Activated CD4-positive, alpha-beta T cell treated with anti-CD3 and anti-CD28 coated beads for 36 hours (primary cell): ENCODE measurements around the gene LRRK1. TPM values are rescaled to one million over a fixed set of nuclear protein-coding genes. Genes with fewer than 3 reads are reported as not detected.

Source experiments
- ATAC-seq: fragments of 200-7000 bp; cut with Tn5 transposase; one replicate; pipeline ENCODE4 v1.10.0; 2021; ENCODE audit warnings: mild to moderate bottlenecking, moderate library complexity
- CTCF ChIA-PET: fragments of 350-600 bp; sonication (Branson Sonifier 250); formaldehyde crosslinking; loops from one replicate; lab custom pipeline; 2021; ENCODE audit warnings: antibody characterized with exemption; lab: Charles Lee
- POLR2A ChIA-PET: fragments of 350-600 bp; sonication (Branson Sonifier 250); formaldehyde crosslinking; loops from one replicate; lab custom pipeline; 2021; ENCODE audit warnings: antibody characterized with exemption, inconsistent platforms; lab: Charles Lee
- DNase-seq: peaks from one replicate; pipeline ENCODE4 v3.0.0-alpha.2; 2020
- H3K27ac Mint-ChIP-seq: one replicate; pipeline ENCODE4 v1.8.0; 2021; ENCODE audit warnings: mixed read lengths
- H3K27me3 Mint-ChIP-seq: one replicate; pipeline ENCODE4 v1.8.0; 2021; ENCODE audit warnings: mixed read lengths
- H3K36me3 Mint-ChIP-seq: one replicate; pipeline ENCODE4 v1.8.0; 2021; ENCODE audit warnings: low read depth, mixed read lengths
- H3K4me1 Mint-ChIP-seq: one replicate; pipeline ENCODE4 v1.8.0; 2021; ENCODE audit warnings: mixed read lengths
- H3K4me3 Mint-ChIP-seq: one replicate; pipeline ENCODE4 v1.8.0; 2021; ENCODE audit warnings: mild to moderate bottlenecking, moderate library complexity, mixed read lengths
- H3K9me3 Mint-ChIP-seq: one replicate; pipeline ENCODE4 v1.8.0; 2021; ENCODE audit warnings: low read depth, mixed read lengths
- intact Hi-C, 2 experiments: fragments of 100-400 bp; cut with DNase I in 1 of 2; cut with micrococcal nuclease in 1 of 2; formaldehyde crosslinking; loops; one replicate each; pipeline versions ENCODE4 v1.14.2 to v1.15.1; 2022 to 2024; cut with DNase I, micrococcal nuclease
- total RNA-seq, 2 experiments: library from RNA; stranded (reverse); gene quantifications; one replicate each; pipeline ENCODE4 v1.2.3, GENCODE V29; 2021

Gene LRRK1
- total RNA-seq, 2 experiments from 2014 or later: 0.35 to 0.73 TPM

DNA sequence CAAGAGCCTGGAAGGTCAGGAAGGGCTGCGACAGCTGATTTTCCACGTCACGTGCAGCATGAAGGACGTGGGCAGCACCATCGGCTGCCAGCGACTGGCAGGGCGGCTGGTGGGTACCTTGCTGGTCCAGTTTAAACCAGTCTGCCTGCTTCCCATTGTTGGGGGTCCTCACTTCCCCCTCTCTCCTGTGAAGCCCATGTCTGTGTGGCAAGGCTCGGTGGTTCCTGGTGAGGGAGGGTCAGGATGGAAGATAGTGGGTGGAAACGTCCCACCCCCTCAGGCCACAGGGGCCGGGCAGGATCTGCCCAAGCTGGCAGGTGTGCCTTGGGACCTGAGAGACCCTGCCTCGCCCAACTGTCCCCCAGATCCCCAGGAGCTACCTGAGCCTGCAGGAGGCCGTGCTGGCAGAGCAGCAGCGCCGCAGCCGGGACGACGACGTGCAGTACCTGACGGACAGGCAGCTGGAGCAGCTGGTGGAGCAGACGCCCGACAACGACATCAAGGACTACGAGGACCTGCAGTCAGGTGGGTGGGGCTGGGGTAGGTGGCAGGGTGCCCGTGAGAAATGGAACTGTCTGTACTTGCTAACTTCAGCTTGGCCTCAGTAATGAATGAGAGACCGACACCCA is 108.2 kb downstream of the LRRK1 start:
- DNase-seq: no peak
- Mint-ChIP-seq H3K36me3 (no peaks in the 10 kb centered on the region), H3K27me3 (peaks cover 10% of the 10 kb centered on the region), H3K27ac (no peak overlapping the region), H3K4me1 (no peaks in the 10 kb centered on the region), H3K9me3 (no peaks in the 10 kb centered on the region), H3K4me3 (no peak overlapping the region)
- CTCF ChIA-PET: interaction anchor here (1.3 kb wide), 1 partner anchor 20 kb away, joined by 8 read pairs; no protein-coding TSS in a partner anchor
- intact Hi-C loops: no loop called here
- ATAC-seq: no peak
- POLR2A ChIA-PET: no interaction called here

- POLR2A ChIA-PET: no interaction called here
- H3K9me3 Mint-ChIP-seq: no peaks in the 10 kb centered on the region
- intact Hi-C loops: no loop called here
- H3K27ac Mint-ChIP-seq: no peak overlapping the region
- CTCF ChIA-PET: interaction anchor here (1.3 kb wide), 1 partner anchor 21 kb away, joined by 8 read pairs; no protein-coding TSS in a partner anchor
- no peak overlapping the region for H3K4me3 Mint-ChIP-seq
- H3K4me1 Mint-ChIP-seq: no peaks in the 10 kb centered on the region
- DNase-seq (no peak), ATAC-seq (no peak)
- H3K36me3 Mint-ChIP-seq: no peaks in the 10 kb centered on the region
- H3K27me3 Mint-ChIP-seq: peaks cover 10% of the 10 kb centered on the region
Observed at GRCh38 chr15:101027920-101028319, 108.8 kb downstream of the LRRK1 start.

DNA sequence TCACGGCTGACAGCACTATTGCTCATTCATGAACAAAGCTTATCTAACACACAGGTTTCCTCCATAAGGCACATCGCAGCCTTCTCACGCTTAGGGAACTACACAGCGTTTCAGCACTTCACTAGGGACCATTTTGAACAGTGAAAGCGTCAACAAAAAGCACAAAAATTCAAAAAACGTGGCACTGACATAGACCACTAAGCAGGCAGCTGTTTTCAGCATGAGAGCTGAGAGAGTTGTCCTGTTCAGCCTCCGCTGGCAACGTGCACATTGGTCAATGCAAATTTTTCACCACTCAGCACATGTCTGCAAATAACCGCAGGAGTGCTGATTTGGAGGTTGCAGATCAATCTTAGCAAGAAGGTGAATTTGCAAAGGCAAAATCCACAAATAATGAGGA is 109.2 kb downstream of the LRRK1 start:
- H3K27ac Mint-ChIP-seq: no peak overlapping the region
- POLR2A ChIA-PET: no interaction called here
- no peak for DNase-seq

DNA sequence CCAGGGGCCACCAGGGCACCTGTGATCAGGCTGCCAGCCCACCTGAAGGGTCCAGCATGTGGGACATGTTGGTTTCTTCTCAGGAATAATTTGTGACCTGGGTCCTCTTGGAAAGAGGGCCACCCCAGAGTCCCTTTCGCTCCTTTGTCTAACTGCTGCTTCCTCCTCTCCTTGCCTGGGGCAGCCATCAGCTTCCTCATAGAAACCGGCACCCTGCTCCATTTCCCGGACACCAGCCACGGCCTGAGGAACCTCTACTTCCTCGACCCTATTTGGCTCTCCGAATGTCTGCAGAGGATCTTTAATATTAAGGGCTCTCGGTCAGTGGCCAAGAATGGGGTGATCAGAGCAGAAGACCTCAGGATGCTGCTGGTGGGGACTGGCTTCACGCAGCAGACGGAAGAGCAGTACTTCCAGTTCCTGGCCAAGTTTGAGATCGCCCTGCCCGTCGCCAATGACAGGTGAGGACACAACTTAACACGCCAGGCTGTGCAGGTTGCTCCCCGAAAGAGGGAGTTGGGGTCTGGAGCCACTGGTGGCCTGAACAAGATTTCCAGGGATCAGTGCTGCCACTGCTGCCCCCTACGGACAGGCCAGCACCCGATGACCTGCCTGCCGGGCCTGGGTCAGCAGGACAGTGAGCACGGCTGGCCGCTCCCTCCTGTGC is 109.7 kb downstream of the LRRK1 start:
- Mint-ChIP-seq H3K36me3 (no peaks in the 10 kb centered on the region), H3K4me3 (no peak overlapping the region), H3K27me3 (peaks cover 15% of the 10 kb centered on the region), H3K4me1 (peaks cover 2% of the 10 kb centered on the region), H3K9me3 (no peaks in the 10 kb centered on the region), H3K27ac (no peak overlapping the region)
- CTCF ChIA-PET: no interaction called here
- ATAC-seq (no peak), DNase-seq (no peak)
- POLR2A ChIA-PET: no interaction called here
- intact Hi-C loops: no loop called here

More for the DNA sequence above, 109.2 kb downstream of the LRRK1 start:
- H3K36me3 Mint-ChIP-seq: no peaks in the 10 kb centered on the region
- ATAC-seq: no peak
- CTCF ChIA-PET: interaction anchor here (1.3 kb wide), 1 partner anchor 21 kb away, joined by 8 read pairs; no protein-coding TSS in a partner anchor
- intact Hi-C loops: no loop called here
- H3K27me3 Mint-ChIP-seq: peaks cover 12% of the 10 kb centered on the region
- no peaks in the 10 kb centered on the region for H3K9me3 Mint-ChIP-seq
- H3K4me3 Mint-ChIP-seq: no peak overlapping the region
- H3K4me1 Mint-ChIP-seq: no peaks in the 10 kb centered on the region

GRCh38 chr15:101029971-101030661 is 111.0 kb downstream of the LRRK1 start:
- no peaks in the 10 kb centered on the region for H3K36me3 Mint-ChIP-seq
- peaks cover 3% of the 10 kb centered on the region for H3K4me1 Mint-ChIP-seq
- CTCF ChIA-PET: no interaction called here
- POLR2A ChIA-PET: no interaction called here
- H3K27ac Mint-ChIP-seq: no peak overlapping the region
- no peak overlapping the region for H3K4me3 Mint-ChIP-seq
- no peak for ATAC-seq
- intact Hi-C loops: no loop called here
- DNase-seq: no peak
- peaks cover 24% of the 10 kb centered on the region for H3K27me3 Mint-ChIP-seq
- H3K9me3 Mint-ChIP-seq: peaks cover 3% of the 10 kb centered on the region

DNA sequence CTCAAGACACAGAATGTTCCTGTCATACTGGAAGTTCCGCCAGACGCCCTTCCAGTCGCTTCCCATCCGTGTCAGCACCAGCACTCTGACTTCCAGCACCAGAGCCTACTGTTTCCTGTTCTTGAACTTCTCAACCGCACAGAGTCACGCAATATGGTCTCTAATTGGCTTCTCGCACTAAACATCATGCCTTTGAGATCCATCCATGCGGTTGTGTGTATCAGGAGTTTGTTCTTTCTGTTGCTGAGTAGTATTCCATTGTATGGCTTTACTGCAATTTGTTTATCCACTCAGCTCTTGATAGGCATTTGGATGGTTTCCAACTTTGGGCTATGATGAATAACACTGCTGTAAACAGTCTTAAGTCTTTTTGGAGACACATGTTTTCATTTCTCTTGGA is 112.1 kb downstream of the LRRK1 start:
- CTCF ChIA-PET: no interaction called here

GRCh38 chr15:101033801-101034200 is 114.6 kb downstream of the LRRK1 start:
- intact Hi-C loops: no loop called here
- no peak overlapping the region for H3K4me3 Mint-ChIP-seq
- no peaks in the 10 kb centered on the region for H3K36me3 Mint-ChIP-seq
- ATAC-seq: peak; percentile 33
- DNase-seq: no peak
- peaks cover 14% of the 10 kb centered on the region for H3K9me3 Mint-ChIP-seq
- H3K27me3 Mint-ChIP-seq: peaks cover 33% of the 10 kb centered on the region
- peaks cover 3% of the 10 kb centered on the region for H3K4me1 Mint-ChIP-seq
- ChIA-PET CTCF (interaction anchor here (0.7 to 1.2 kb wide), 2 partner anchors 36 to 54 kb away, joined by 3 read pairs; no protein-coding TSS in a partner anchor), POLR2A (no interaction called here)
- no peak overlapping the region for H3K27ac Mint-ChIP-seq

More for the DNA sequence above, 112.1 kb downstream of the LRRK1 start:
- H3K9me3 Mint-ChIP-seq: peaks cover 8% of the 10 kb centered on the region
- no peak overlapping the region for H3K27ac Mint-ChIP-seq
- POLR2A ChIA-PET: no interaction called here
- ATAC-seq (no peak), DNase-seq (no peak)
- peaks cover 3% of the 10 kb centered on the region for H3K4me1 Mint-ChIP-seq
- H3K4me3 Mint-ChIP-seq: no peak overlapping the region
- intact Hi-C loops: no loop called here
- no peaks in the 10 kb centered on the region for H3K36me3 Mint-ChIP-seq
- H3K27me3 Mint-ChIP-seq: peaks cover 28% of the 10 kb centered on the region

- ATAC-seq: no peak
- no peak overlapping the region for H3K4me3 Mint-ChIP-seq
- intact Hi-C loops: no loop called here
- POLR2A ChIA-PET: no interaction called here
- peaks cover 35% of the 10 kb centered on the region for H3K27me3 Mint-ChIP-seq
- CTCF ChIA-PET: no interaction called here
- H3K4me1 Mint-ChIP-seq: peaks cover 3% of the 10 kb centered on the region
- no peaks in the 10 kb centered on the region for H3K36me3 Mint-ChIP-seq
- DNase-seq: no peak
- H3K9me3 Mint-ChIP-seq: peaks cover 14% of the 10 kb centered on the region
- no peak overlapping the region for H3K27ac Mint-ChIP-seq
Observed at GRCh38 chr15:101035611-101036010, 116.5 kb downstream of the LRRK1 start.

DNA sequence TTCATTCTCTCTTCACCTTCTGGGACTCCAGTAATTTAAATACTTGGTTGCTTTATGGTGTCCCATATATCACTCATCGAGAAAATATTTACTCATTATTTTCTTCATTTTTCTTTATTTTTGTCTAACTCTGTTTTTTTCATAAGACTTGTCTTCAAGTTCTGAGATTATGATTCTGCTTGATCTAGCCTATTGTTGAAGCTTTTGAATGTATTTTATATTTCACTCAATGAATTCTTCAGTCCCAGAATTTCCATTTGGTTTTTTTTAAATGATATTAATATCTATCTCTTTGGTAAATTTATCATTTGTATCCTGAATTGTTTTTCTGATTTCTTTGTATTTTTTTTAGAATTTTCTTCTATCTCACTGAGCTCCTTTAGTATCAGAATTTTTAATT is 117.0 kb downstream of the LRRK1 start:
- ATAC-seq (no peak), DNase-seq (no peak)
- ChIA-PET POLR2A (no interaction called here), CTCF (no interaction called here)
- intact Hi-C loops: no loop called here
- H3K4me1 Mint-ChIP-seq: peaks cover 3% of the 10 kb centered on the region
- no peaks in the 10 kb centered on the region for H3K36me3 Mint-ChIP-seq
- peaks cover 14% of the 10 kb centered on the region for H3K9me3 Mint-ChIP-seq
- H3K27me3 Mint-ChIP-seq: peaks cover 30% of the 10 kb centered on the region
- H3K4me3 Mint-ChIP-seq: no peak overlapping the region
- H3K27ac Mint-ChIP-seq: no peak overlapping the region

DNA sequence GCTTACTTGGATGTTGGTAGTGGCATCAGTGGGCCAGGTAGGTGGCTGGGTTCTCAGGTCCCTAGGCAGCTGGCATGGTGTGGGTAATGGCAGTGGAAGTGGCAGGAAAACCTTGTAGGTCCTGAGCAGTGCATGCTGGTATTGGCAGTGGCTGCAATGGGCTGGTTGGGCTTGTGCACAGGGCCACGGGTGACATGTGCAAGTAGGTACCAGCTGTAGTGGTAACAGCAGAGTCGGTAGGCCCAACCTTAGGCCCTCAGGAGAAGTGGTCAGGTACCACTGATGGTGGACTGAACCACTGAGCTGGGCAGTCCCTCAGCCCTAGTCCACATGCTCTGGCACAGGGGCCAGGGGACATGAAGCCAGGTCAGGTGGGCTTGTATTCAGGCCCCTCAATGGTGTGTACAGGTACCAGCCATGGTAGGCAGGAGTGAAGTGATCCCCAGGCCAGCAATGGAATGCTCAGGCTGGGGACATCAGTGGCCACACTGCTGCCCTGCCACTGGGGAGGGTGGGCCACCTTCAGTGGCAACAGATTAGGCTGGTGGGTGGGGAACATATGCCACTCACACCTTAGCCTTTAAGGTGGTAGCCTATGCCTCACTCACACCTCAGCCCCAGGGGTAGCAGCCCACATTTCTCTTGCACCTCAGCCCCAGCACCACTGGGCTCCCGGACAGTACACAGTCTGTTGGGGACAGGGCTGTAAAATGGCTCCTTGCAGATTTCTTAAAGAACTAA is 118.1 kb downstream of the LRRK1 start:
- intact Hi-C loops: no loop called here
- no peak for DNase-seq

GRCh38 chr15:101038327-101039003 is 119.3 kb downstream of the LRRK1 start:
- H3K4me3 Mint-ChIP-seq: no peak overlapping the region
- intact Hi-C loops: no loop called here
- peaks cover 3% of the 10 kb centered on the region for H3K4me1 Mint-ChIP-seq
- H3K27ac Mint-ChIP-seq: no peak overlapping the region
- peaks cover 14% of the 10 kb centered on the region for H3K9me3 Mint-ChIP-seq
- no peak for DNase-seq
- POLR2A ChIA-PET: no interaction called here
- CTCF ChIA-PET: interaction anchor here (1.5 kb wide), 1 partner anchor 30 kb away, joined by 4 read pairs; no protein-coding TSS in a partner anchor
- no peaks in the 10 kb centered on the region for H3K36me3 Mint-ChIP-seq
- ATAC-seq: no peak
- H3K27me3 Mint-ChIP-seq: peaks cover 41% of the 10 kb centered on the region

More for the DNA sequence above, 118.1 kb downstream of the LRRK1 start:
- POLR2A ChIA-PET: no interaction called here
- H3K27ac Mint-ChIP-seq: no peak overlapping the region
- peaks cover 14% of the 10 kb centered on the region for H3K9me3 Mint-ChIP-seq
- H3K36me3 Mint-ChIP-seq: no peaks in the 10 kb centered on the region
- peaks cover 3% of the 10 kb centered on the region for H3K4me1 Mint-ChIP-seq
- CTCF ChIA-PET: no interaction called here
- no peak overlapping the region for H3K4me3 Mint-ChIP-seq
- no peak for ATAC-seq
- H3K27me3 Mint-ChIP-seq: peaks cover 38% of the 10 kb centered on the region
